LoVo (cell line): Measurements from ENCODE around the gene KCNQ1OT1.

Experiments
- DNase-seq: peaks from one replicate; pipeline ENCODE4 v3.0.0-alpha.2; 2016; ENCODE audit warnings: low spot score

Gene KCNQ1OT1

GRCh38 chr11:2594267-2594666 is 105.5 kb downstream of the KCNQ1OT1 start:
- DNase-seq, result no peak

GRCh38 chr11:2593393-2593950 is 106.3 kb downstream of the KCNQ1OT1 start:
- DNase-seq, result no peak

- DNase-seq, result no peak
Observed at GRCh38 chr11:2592559-2593392, 107.0 kb downstream of the KCNQ1OT1 start.

GRCh38 chr11:2591805-2592204 is 108.0 kb downstream of the KCNQ1OT1 start:
- DNase-seq, result no peak

- DNase-seq, result no peak
Observed at GRCh38 chr11:2590965-2591754, 108.6 kb downstream of the KCNQ1OT1 start.

DNA sequence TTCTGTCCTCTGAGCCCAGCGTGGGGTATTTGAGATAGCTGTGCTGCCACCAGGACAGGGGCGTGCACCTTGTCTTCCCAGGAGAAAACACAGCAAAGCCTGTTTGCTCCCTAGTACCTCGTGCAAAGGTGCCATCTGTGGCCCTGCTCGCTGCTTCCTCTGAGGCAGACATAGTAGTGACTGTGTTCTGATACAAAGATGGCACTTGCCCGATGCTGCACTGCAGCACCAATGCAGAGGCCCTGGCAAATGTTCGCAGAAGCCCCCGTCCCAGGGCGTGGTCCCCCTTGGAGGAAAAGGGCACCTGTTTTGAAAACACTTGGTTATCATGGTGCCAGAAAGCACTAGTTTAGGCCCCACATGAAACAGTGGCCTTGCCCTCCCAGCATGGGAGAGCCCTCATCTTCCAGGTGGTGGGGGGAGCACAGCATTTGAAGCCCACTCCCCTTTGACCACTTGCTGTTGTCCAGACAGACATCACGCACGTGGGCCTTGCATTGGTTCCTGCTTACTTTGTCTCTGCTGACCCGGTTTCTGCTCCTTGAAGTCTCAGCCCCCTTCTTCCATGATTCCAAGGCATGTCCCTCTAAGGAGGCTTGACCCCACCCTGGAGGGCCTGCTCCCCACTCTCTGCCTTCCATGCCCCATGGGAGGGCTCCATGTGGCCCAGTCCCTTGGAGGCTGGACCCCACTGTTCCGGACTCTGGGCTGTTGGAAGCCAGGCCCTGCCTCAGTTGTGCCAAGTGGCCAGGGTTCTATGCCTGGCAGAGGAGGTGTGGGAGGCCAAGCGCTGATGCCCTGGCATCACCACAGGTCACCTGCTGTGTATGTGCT is 109.4 kb downstream of the KCNQ1OT1 start:
- no peak for DNase-seq

DNA sequence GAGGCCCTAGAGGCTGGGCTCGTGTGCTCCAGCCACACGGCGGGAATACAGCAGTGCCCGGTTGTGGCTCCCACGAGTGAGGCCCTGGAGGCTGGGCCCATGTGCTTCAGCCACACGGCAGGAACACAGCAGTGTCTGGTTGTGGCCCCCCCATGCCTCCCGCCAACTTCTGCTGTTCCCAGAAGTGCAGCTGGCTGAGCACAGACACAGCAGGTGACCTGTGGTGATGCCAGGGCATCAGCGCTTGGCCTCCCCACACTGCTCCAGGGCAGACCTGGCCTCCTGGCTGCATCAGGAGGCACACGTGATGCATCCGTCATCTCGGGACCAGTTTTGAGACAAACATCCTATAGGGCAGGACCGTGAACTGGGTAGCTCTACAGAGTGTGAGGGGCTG is 110.3 kb downstream of the KCNQ1OT1 start:
- DNase-seq, result no peak

- no peak for DNase-seq
Observed at GRCh38 chr11:2588809-2589537, 110.8 kb downstream of the KCNQ1OT1 start.

GRCh38 chr11:2587976-2588748 is 111.6 kb downstream of the KCNQ1OT1 start:
- DNase-seq, result no peak

- no peak for DNase-seq
Observed at GRCh38 chr11:2587132-2587930, 112.5 kb downstream of the KCNQ1OT1 start.

DNA sequence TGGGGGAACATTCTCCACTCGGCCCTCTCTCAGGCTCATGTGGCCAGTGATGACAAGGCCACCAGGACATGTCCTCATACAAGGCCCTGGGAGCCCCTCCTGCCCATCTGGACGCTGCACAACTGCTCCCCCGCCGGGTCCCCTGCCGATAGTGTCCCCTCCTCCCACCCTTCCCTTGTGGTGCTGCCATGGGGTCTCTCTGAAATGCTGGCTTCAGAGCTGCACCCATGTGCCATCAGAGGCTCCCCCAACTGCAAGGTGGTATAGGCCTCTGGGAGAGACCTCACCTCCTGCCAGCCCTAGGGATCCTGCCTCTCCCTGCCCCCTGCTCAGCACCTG is 113.0 kb downstream of the KCNQ1OT1 start:
- DNase-seq, result no peak

- no peak for DNase-seq
Observed at GRCh38 chr11:2586087-2586792, 113.6 kb downstream of the KCNQ1OT1 start.

DNA sequence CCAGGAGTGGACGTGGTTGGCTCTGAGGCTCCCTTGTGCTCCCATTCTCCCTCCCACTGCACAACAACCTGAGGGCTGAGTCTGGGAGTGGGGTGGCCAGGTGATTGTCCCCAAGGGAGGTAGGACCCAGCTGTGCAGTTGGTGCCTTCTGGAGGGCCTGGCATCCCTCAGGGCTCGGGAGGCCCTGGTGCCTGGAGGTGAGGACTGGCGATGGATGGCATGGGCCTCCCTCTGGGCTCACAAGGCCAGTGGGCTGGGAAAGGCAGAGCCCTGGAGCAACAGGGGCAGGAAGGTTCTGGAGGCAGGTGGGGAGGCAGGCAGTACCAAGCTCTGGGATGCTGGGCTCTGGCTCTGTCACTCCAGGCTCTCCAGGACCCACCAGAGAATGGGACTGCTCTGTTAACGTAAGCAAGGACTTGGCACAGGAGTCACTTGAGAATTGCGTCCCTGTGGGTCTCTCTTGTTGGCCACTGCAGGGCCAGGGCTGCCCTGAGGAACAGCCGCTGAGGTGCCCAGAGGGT is 114.2 kb downstream of the KCNQ1OT1 start:
- DNase-seq, result no peak

- no peak for DNase-seq
Observed at GRCh38 chr11:2584812-2585565, 114.8 kb downstream of the KCNQ1OT1 start.

DNA sequence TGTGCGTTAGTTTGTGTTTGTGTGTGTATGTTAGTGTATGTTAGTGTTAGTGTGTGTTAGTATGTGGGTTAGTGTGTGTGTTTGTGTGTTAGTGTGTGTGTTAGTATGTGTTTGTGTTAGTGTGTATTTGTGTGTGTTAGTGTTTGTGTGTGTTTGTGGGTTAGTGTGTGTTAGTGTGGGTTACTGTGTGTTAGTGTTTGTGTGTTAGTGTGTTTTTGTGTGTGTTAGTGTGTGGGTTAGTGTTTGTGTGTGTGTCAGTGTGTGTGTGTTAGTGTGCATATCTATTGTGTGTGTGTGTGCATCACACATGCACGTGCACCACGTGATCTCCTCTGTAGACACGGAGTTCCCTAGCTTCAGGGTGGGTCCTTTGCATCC is 115.4 kb downstream of the KCNQ1OT1 start:
- no peak for DNase-seq

- no peak for DNase-seq
Observed at GRCh38 chr11:2583605-2583958, 116.2 kb downstream of the KCNQ1OT1 start.

DNA sequence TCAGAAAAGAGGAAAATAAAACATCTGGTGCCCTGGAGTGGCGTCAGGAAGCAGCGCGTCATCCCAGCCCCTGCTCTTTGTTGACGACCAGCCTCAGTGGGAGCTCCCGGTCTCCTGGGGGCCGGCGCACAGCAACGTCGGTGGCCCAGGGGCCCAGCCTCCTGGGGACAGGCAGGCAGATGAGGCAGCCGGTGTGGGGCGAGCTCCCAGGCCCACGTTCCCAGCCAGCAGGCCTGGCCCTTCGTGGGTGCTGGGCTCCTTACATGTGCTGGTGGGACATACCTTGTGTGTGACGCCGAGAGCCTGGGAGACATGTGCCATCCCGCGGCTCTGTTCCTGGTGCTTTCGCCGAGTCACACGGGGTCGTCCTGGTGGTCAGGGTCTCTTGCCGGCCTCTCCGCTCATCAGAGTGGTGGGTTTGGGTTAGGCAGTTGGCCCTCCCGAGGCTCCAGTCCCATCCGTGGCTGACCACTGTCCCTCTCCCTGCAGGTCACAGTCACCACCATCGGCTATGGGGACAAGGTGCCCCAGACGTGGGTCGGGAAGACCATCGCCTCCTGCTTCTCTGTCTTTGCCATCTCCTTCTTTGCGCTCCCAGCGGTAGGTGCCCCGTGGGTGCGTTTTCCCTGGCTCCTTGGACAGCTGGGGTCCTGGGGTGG is 116.7 kb downstream of the KCNQ1OT1 start:
- no peak for DNase-seq
